ENCODE data around the gene USP48.

USP48 gene

GRCh38 chr1:21666576-21667320, 116.2 kb downstream of the USP48 start:
- no peak for DNase-seq

GRCh38 chr1:21665711-21666575, 117.0 kb downstream of the USP48 start:
- no peak for DNase-seq

- DNase-seq: no peak
Observed at GRCh38 chr1:21664806-21665588, 118.0 kb downstream of the USP48 start.

- DNase-seq: no peak
Observed at GRCh38 chr1:21663951-21664805, 118.8 kb downstream of the USP48 start.

- DNase-seq: no peak
Observed at GRCh38 chr1:21663248-21663950, 119.5 kb downstream of the USP48 start.

GRCh38 chr1:21662426-21663247, 120.3 kb downstream of the USP48 start:
- no peak for DNase-seq

- DNase-seq: no peak
Observed at GRCh38 chr1:21661886-21662285, 121.1 kb downstream of the USP48 start.

GRCh38 chr1:21659924-21660326, 123.0 kb downstream of the USP48 start:
- no peak for DNase-seq

GRCh38 chr1:21659099-21659923, 123.6 kb downstream of the USP48 start:
- DNase-seq: peak; percentile 80

- no peak for DNase-seq
Observed at GRCh38 chr1:21657456-21658190, 125.3 kb downstream of the USP48 start.

- no peak for DNase-seq
Observed at GRCh38 chr1:21655748-21656147, 127.2 kb downstream of the USP48 start.

- DNase-seq: no peak
Observed at GRCh38 chr1:21655259-21655658, 127.7 kb downstream of the USP48 start.

- no peak for DNase-seq
Observed at GRCh38 chr1:21654209-21654608, 128.7 kb downstream of the USP48 start.

- no peak for DNase-seq
Observed at GRCh38 chr1:21653744-21654100, 129.2 kb downstream of the USP48 start.

GRCh38 chr1:21652937-21653743, 129.8 kb downstream of the USP48 start:
- DNase-seq: no peak

GRCh38 chr1:21652101-21652936, 130.6 kb downstream of the USP48 start:
- no peak for DNase-seq
